Measurements from ENCODE around the gene NQO1. TPM values are rescaled to one million over a fixed set of nuclear protein-coding genes. Genes with fewer than 3 reads are reported as not detected.

The NQO1 gene
- total RNA-seq, 3 donors from 2014 or later: 41.2 to 133 (median 87.4) TPM

DNA sequence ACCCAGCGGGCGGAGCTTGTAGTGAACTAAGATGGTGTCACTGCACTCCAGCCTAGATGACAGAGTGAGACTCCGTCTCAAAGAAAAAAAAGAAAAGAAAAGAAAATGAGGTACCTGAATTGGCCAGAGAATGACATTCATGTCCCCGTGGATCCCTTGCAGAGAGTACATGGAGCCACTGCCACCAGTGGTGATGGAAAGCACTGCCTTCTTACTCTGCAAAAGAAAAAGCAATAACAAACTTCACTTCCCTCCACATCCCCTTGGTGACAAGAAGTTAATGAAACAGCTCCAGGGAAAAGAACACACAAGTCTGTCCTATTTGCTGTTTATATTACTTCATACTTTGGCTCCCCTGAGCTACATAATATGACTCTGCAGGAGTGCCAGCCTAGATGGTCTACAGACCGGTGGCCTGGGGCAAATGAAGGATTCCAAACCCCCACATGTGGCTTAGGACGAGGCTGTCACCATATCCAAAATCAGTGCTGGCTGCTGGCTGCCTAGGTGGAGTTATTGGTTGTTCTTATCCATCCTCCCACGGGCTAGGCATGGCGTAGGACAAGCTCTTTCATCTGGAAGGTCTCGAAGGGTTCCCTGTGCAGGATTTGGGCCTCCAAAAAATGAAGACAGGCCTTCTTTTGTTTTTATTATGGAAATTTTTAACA is 13.3 kb downstream of the NQO1 start:
- no peak for DNase-seq
- Histone ChIP-seq H3K9me3 (no peaks in the 10 kb centered on the region), H3K4me1 (ENCODE audit: low read depth) (peaks cover 6% of the 10 kb centered on the region), H3K36me3 (ENCODE audit: low read depth) (no peaks in the 10 kb centered on the region), H3K4me3 (no peak overlapping the region)
- intact Hi-C loops (cut with DNase I, micrococcal nuclease): no loop called here
- TF ChIP-seq, protein P1, sequence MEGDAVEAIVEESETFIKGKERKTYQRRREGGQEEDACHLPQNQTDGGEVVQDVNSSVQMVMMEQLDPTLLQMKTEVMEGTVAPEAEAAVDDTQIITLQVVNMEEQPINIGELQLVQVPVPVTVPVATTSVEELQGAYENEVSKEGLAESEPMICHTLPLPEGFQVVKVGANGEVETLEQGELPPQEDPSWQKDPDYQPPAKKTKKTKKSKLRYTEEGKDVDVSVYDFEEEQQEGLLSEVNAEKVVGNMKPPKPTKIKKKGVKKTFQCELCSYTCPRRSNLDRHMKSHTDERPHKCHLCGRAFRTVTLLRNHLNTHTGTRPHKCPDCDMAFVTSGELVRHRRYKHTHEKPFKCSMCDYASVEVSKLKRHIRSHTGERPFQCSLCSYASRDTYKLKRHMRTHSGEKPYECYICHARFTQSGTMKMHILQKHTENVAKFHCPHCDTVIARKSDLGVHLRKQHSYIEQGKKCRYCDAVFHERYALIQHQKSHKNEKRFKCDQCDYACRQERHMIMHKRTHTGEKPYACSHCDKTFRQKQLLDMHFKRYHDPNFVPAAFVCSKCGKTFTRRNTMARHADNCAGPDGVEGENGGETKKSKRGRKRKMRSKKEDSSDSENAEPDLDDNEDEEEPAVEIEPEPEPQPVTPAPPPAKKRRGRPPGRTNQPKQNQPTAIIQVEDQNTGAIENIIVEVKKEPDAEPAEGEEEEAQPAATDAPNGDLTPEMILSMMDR (IDR thresholded peaks at IDR 0.05): no peak
- ATAC-seq: no peak

DNA sequence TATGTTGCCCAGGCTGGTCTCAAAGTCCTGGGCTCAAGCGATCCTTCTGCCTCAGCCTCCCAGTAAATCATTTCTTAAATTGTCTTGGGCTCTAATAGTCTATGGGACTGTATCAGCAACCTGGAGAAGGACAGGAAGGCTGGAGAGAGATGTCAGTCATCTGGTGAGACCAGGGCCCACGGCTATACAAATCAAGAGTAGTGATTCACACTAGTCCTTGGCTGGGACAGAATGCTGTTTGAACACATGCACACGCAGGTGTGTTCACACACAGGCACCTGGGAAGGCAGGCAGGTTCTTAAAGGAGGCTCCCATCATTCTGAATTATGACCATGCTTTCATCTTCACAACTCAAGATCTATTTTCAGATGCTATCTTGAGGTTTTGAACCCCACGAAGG is 14.1 kb downstream of the NQO1 start:
- TF ChIP-seq, protein P1 (IDR thresholded peaks at IDR 0.05): no peak
- H3K4me3 ChIP-seq: no peak overlapping the region
- DNase-seq (no peak), ATAC-seq (no peak)
- no peaks in the 10 kb centered on the region for H3K36me3 ChIP-seq (ENCODE audit: low read depth)
- no peaks in the 10 kb centered on the region for H3K9me3 ChIP-seq
- intact Hi-C loops (cut with DNase I, micrococcal nuclease): no loop called here
- H3K4me1 ChIP-seq (ENCODE audit: low read depth): peaks cover 6% of the 10 kb centered on the region

DNA sequence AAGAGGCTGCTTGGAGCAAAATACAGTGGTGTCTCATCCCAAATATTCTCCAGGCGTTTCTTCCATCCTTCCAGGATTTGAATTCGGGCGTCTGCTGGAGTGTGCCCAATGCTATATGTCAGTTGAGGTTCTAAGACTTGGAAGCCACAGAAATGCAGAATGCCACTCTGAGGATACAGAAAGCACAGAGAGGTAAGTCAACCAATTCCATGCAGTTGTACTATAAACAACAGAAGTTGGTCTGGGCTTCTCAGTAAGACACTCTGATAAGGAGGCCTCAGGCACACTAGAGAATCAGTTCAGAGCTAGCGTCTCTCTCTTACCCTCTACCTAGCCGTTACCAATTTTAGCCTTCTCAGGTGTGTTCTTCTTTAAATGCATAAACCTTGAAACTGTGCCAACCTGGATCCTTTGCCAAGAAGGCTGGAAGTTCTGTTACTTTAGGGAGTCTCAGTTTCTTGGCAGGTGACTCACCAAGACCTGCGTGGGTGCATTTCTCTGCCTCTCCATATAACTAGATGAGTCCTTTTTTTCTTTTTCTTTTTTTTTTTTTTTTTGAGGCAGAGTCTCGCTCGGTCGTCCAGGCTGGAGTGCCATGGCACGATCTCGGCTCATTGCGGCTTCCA is 15.1 kb downstream of the NQO1 start:
- peak; percentile 79 for ATAC-seq

DNA sequence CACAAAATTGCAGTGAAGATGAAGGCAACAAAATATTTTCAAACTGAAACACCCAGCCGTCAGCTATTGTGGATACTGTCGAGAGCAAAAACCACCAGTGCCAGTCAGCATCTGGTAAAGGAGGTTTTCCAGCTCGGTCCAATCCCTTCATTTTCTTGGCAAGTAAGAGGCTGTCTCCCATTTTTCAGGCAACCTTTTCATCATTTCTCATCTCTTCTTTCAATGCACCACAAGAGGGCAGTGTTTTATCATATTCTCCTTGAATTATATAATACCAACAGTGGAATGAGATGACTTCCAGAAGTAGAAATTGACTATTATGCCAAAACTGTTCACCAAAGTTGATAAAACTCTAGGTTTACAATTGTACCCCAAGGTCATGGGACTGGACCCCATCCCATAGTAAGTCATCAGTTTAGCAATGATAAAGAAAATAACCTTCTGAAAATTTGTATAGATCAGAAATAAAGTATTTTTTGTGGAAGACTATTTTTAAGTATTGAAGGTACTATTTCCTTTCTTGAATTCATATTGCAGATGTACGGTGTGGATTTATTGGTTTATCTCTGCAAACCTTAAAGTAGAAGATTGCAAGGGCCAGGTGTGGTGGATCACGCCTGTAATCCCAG is 16.8 kb downstream of the NQO1 start:
- TF ChIP-seq, protein P1 (IDR thresholded peaks at IDR 0.05): peak; percentile 51
- ATAC-seq: peak; percentile 73
- H3K4me1 ChIP-seq (ENCODE audit: low read depth): peaks cover 12% of the 10 kb centered on the region
- peak in 1 of 3 donors; percentile 31 for DNase-seq
- intact Hi-C loops (cut with DNase I, micrococcal nuclease): loop anchor here in 1 of 2 donors (5.0 kb wide), 1 partner anchor 43 kb away; the partner anchor contains the start of gene NOB1
- H3K4me3 ChIP-seq: no peak overlapping the region
- H3K36me3 ChIP-seq (ENCODE audit: low read depth): no peaks in the 10 kb centered on the region
- no peaks in the 10 kb centered on the region for H3K9me3 ChIP-seq

More for the DNA sequence above, 15.1 kb downstream of the NQO1 start:
- Histone ChIP-seq H3K9me3 (no peaks in the 10 kb centered on the region), H3K4me1 (ENCODE audit: low read depth) (peaks cover 8% of the 10 kb centered on the region), H3K4me3 (no peak overlapping the region), H3K36me3 (ENCODE audit: low read depth) (no peaks in the 10 kb centered on the region)
- intact Hi-C loops (cut with DNase I, micrococcal nuclease): no loop called here
- peak in 1 of 3 donors; percentile 85 for DNase-seq
- TF ChIP-seq, protein P1 (IDR thresholded peaks at IDR 0.05): no peak

DNA sequence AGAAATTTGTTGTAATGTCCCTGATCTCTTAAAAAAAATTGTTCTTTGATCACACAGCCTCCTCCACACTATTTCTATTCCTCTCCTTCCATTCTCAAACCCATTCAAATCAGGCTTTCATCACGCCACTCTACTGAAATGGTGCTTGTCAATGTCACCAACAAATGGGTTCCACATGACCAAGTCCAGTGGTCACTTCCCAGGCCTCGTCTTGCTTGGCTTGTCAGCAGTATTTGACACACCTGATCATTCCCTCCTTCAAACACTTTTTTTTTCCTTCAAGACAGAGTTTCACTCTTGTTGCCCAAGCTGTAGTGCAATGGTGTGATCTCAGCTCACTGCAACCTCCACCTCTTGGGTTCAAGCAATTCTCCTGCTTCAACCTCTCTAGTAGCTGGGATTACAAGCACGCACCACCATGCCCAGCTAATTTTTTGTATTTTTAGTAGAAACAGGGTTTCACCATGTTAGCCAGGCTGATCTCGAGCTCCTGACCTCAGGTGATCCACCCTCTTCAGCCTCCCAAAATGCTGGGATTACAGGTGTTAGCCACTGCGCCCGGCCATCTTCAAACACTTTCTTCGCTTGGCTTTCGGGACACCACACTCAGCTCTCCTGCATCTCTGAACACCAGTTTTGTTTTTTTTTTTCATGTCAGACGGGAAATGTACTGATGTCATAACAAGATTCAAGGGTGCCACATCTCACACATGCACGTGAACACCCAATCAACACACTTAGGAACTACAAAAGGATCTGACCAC is 18.3 kb downstream of the NQO1 start:
- intact Hi-C loops (cut with DNase I, micrococcal nuclease): loop anchor here in 1 of 2 donors (5.0 kb wide), 1 partner anchor 44 kb away; the partner anchor contains the start of gene NOB1
- H3K36me3 ChIP-seq (ENCODE audit: low read depth): no peaks in the 10 kb centered on the region
- H3K4me1 ChIP-seq (ENCODE audit: low read depth): peaks cover 12% of the 10 kb centered on the region
- no peak overlapping the region for H3K4me3 ChIP-seq
- no peak for ATAC-seq
- H3K9me3 ChIP-seq: no peaks in the 10 kb centered on the region
- TF ChIP-seq, protein P1 (IDR thresholded peaks at IDR 0.05): no peak
- no peak for DNase-seq

Measured in mucosa of descending colon (tissue), 3 donors.